ENCODE results near the gene ALDH3A2. TPM values are rescaled to one million over a fixed set of nuclear protein-coding genes. Genes with fewer than 3 reads are reported as not detected.
"Not testable (repeated sequence)": the region's sequence is repeated elsewhere in the genome, so short reads cannot be mapped to it uniquely, and the experiment has no call there.

ALDH3A2 gene
- total RNA-seq, 1 experiment from 2014 or later, result 51.0 TPM

GRCh38 chr17:19650826-19651225, 2.3 kb downstream of the ALDH3A2 start:
- DNase-seq (ENCODE audit: low read depth), result peak; percentile 38

GRCh38 chr17:19651451-19652238, 3.1 kb downstream of the ALDH3A2 start:
- no peak for DNase-seq (ENCODE audit: low read depth)

GRCh38 chr17:19652595-19652994, 4.0 kb downstream of the ALDH3A2 start:
- DNase-seq (ENCODE audit: low read depth), result no peak

- DNase-seq (ENCODE audit: low read depth), result no peak
These were observed 5.9 kb downstream of the ALDH3A2 start for GRCh38 chr17:19654342-19654886.

GRCh38 chr17:19654896-19655295, 6.3 kb downstream of the ALDH3A2 start:
- no peak for DNase-seq (ENCODE audit: low read depth)

- DNase-seq (ENCODE audit: low read depth), result no peak
These were observed 7.8 kb downstream of the ALDH3A2 start for GRCh38 chr17:19656336-19656735.

- no peak for DNase-seq (ENCODE audit: low read depth)
These were observed 8.5 kb downstream of the ALDH3A2 start for GRCh38 chr17:19656851-19657581.

GRCh38 chr17:19659366-19660177, 11.0 kb downstream of the ALDH3A2 start:
- DNase-seq (ENCODE audit: low read depth), result no peak

- no peak for DNase-seq (ENCODE audit: low read depth)
These were observed 11.8 kb downstream of the ALDH3A2 start for GRCh38 chr17:19660219-19660870.

GRCh38 chr17:19661121-19661520, 12.6 kb downstream of the ALDH3A2 start:
- DNase-seq (ENCODE audit: low read depth), result no peak

DNA sequence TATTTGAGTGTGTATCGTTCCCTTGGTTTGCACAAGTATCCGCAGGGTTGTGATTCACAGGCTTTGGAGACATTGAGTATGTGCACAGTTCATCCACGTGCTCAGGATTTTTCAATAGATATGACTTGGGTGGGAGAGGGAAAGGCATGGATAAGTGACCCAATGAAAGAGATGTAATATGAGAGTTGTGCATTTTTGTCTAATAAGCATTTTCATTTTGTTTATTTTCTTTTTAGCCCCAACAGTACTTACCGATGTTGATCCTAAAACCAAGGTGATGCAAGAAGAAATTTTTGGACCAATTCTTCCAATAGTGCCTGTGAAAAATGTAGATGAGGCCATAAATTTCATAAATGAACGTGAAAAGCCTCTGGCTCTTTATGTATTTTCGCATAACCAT, 14.5 kb downstream of the ALDH3A2 start:
- no peak for DNase-seq (ENCODE audit: low read depth)

GRCh38 chr17:19664136-19664820, 15.7 kb downstream of the ALDH3A2 start:
- no peak for DNase-seq (ENCODE audit: low read depth)

DNA sequence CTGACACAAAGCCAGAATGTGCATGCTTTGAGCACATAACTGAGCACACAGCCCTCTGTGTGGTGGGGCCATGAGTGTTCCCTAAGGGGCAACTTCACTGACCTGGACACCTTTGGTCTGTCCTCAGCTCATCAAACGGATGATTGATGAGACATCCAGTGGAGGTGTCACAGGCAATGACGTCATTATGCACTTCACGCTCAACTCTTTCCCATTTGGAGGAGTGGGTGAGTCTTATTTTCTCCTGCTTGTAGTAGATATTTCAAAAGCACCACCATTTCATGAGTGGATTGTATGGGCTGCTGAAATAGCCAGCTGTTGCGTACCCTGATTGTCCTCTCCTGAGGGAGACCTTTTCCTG, 16.2 kb downstream of the ALDH3A2 start:
- DNase-seq (ENCODE audit: low read depth), result no peak

GRCh38 chr17:19669680-19670079, 21.1 kb downstream of the ALDH3A2 start:
- not testable (repeated sequence) for DNase-seq (ENCODE audit: low read depth)

DNA sequence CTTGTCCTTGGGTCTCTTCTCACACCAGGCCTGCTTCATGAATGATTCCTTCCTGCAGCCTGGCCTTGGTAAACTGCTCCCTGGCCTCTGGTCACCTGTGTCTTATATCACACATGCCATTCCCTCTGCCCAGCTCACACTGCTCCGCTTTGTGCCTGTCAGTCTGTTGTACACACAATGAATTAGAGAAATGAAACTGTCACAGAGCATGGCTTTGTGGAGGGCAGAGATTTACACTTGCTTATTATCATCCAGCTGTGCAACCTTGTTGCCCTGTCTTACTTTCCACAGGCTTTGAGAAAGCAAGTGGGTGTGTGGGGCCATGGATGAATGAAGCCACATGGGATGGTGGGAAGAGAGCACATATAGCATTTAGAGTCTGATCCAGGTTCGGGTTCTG, 22.4 kb downstream of the ALDH3A2 start:
- no peak for DNase-seq (ENCODE audit: low read depth)

DNA sequence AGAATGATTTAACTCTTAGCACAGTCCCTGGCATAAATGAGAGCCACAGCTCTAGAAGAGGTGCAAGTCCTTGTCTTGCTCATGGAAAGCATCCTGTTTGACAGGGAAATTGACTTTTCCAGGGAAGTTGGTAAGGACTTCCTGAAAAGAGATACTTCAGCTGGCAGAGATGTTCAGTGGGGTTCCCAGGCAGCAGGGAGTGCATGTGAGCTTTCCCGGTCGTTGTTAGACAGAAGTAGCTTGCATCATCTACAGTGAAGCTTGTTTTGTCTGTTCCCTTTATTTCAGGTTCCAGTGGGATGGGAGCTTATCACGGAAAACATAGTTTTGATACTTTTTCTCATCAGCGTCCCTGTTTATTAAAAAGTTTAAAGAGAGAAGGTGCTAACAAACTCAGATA, 22.9 kb downstream of the ALDH3A2 start:
- DNase-seq (ENCODE audit: low read depth), result no peak

- peak; percentile 35 for DNase-seq (ENCODE audit: low read depth)
These were observed 23.6 kb downstream of the ALDH3A2 start for GRCh38 chr17:19672009-19672750.

- DNase-seq (ENCODE audit: low read depth), result no peak
These were observed 25.1 kb downstream of the ALDH3A2 start for GRCh38 chr17:19673623-19674022.

DNA sequence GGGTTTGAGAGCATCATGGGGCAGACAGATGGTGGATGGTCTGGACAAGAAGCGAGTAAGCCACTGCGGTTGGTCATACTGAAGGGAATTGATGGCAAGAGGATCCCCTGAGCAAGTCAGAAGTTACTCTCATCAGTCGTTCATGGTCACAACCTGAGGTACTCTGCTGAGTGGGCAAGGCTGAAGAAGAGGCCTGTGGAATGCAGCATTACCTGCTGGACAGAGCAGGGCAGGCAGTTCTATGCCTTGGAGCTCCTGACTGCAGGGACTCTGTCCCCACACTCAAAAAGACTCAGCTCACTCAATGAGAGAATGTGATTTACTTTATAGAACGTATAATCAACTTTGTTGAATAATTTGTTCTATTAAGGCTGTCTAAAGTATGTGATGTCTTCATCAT, 28.3 kb downstream of the ALDH3A2 start:
- DNase-seq (ENCODE audit: low read depth), result no peak

DNA sequence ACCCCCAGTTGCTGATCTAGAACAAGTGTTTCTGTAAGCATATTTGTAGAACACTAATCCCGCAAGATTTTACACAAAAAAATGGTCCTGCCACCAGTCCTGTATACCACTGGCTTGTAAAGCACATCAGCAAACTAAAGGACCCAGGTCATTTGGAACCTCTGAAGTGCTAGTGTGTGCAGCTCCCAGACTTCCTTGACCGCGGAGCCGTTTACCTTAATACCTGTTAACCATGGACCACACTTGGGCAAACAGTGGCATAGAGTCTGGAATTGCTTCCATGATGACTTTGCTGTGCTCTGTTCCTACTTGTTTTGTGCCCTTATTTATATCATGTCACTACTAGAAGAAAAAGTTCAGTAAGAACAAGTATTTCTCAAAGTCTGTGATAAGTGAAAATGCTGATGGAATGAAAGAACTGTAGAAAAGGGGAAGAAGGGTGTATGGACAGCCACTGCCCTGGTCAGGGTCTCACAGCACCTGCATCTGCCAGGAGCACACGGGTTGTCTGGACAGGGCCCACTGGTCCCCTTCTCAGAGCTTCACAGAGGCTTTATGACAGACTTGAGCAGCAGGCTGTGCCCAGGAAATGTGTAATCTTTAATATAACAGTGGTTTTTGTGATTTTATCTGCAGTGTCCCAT, 29.3 kb downstream of the ALDH3A2 start:
- DNase-seq (ENCODE audit: low read depth), result no peak
